Measurements from ENCODE around the gene S1PR2. TPM values are rescaled to one million over a fixed set of nuclear protein-coding genes. Genes with fewer than 3 reads are reported as not detected.

The S1PR2 gene
- total and polyA plus RNA-seq, 4 donors: 6.5 to 32.1 (median 13.0) TPM

GRCh38 chr19:10235003-10235402, 3.9 kb upstream of the S1PR2 start:
- 71 to 85% methylated on average over 4 of the region's 4 CpGs for WGBS, 2 donors
- Histone ChIP-seq H3K27me3 (ENCODE audit: control insufficient read depth in 3 of 3, insufficient read depth in 3 of 3, low read length in 2 of 3) (no peaks in the 10 kb centered on the region), H3K9me3 (ENCODE audit: control insufficient read depth in 4 of 4, insufficient read depth in 3 of 4, low read length in 3 of 4) (no peaks in the 10 kb centered on the region), H3K27ac (ENCODE audit: low read depth in 1 of 2, low read length in 1 of 2) (peak overlapping the region in 1 of 2 donors; percentile 39), H3K9ac (ENCODE audit: insufficient read depth in 1 of 2, low read length in 2 of 2) (no peak overlapping the region), H3K4me3 (no peak overlapping the region), H3K4me1 (ENCODE audit: control insufficient read depth in 5 of 5, insufficient read depth in 5 of 5, low read length in 5 of 5) (peaks cover 0 to 49% (median 29%) of the 10 kb centered on the region in 5 donors), H3K36me3 (ENCODE audit: control insufficient read depth in 4 of 4, insufficient read depth in 4 of 4, low read length in 4 of 4) (peaks cover 0 to 7% (median 0%) of the 10 kb centered on the region in 4 donors)
- DNase-seq (peak in 2 of 3 donors; percentile 24 to 43), ATAC-seq (ENCODE audit: insufficient read depth, low FRiP score) (no peak)
- no peak for TF ChIP-seq CTCF (IDR thresholded peaks at IDR 0.05; ENCODE audit: control extremely low read depth, extremely low read depth)

- H3K27ac ChIP-seq (ENCODE audit: low read depth in 1 of 2, low read length in 1 of 2): no peak overlapping the region
- H3K27me3 ChIP-seq (ENCODE audit: control insufficient read depth in 3 of 3, insufficient read depth in 3 of 3, low read length in 2 of 3): no peaks in the 10 kb centered on the region
- DNase-seq (no peak), ATAC-seq (ENCODE audit: insufficient read depth, low FRiP score) (no peak)
- no peak for TF ChIP-seq CTCF (IDR thresholded peaks at IDR 0.05; ENCODE audit: control extremely low read depth, extremely low read depth)
- no peak overlapping the region for H3K9ac ChIP-seq (ENCODE audit: insufficient read depth in 1 of 2, low read length in 2 of 2)
- 86 to 89% methylated on average over 4 of the region's 4 CpGs for WGBS, 2 donors
- peaks cover 0 to 13% (median 0%) of the 10 kb centered on the region in 4 donors for H3K36me3 ChIP-seq (ENCODE audit: control insufficient read depth in 4 of 4, insufficient read depth in 4 of 4, low read length in 4 of 4)
- no peak overlapping the region for H3K4me3 ChIP-seq
- H3K4me1 ChIP-seq (ENCODE audit: control insufficient read depth in 5 of 5, insufficient read depth in 5 of 5, low read length in 5 of 5): peaks cover 0 to 52% (median 27%) of the 10 kb centered on the region in 5 donors
- H3K9me3 ChIP-seq (ENCODE audit: control insufficient read depth in 4 of 4, insufficient read depth in 3 of 4, low read length in 3 of 4): no peaks in the 10 kb centered on the region
These were observed 2.8 kb upstream of the S1PR2 start for GRCh38 chr19:10233946-10234345.

- Histone ChIP-seq H3K27me3 (ENCODE audit: control insufficient read depth in 3 of 3, insufficient read depth in 3 of 3, low read length in 2 of 3) (no peaks in the 10 kb centered on the region), H3K27ac (ENCODE audit: low read depth in 1 of 2, low read length in 1 of 2) (peak overlapping the region; percentile 22 to 52), H3K4me1 (ENCODE audit: control insufficient read depth in 5 of 5, insufficient read depth in 5 of 5, low read length in 5 of 5) (peaks cover 0 to 56% (median 28%) of the 10 kb centered on the region in 5 donors), H3K36me3 (ENCODE audit: control insufficient read depth in 4 of 4, insufficient read depth in 4 of 4, low read length in 4 of 4) (peaks cover 0 to 17% (median 3%) of the 10 kb centered on the region in 4 donors), H3K9ac (ENCODE audit: insufficient read depth in 1 of 2, low read length in 2 of 2) (peak overlapping the region in 1 of 2 donors; percentile 89), H3K4me3 (no peak overlapping the region), H3K9me3 (ENCODE audit: control insufficient read depth in 4 of 4, insufficient read depth in 3 of 4, low read length in 3 of 4) (no peaks in the 10 kb centered on the region)
- ATAC-seq (ENCODE audit: insufficient read depth, low FRiP score) (no peak), DNase-seq (no peak)
- no peak for TF ChIP-seq CTCF (IDR thresholded peaks at IDR 0.05; ENCODE audit: control extremely low read depth, extremely low read depth)
- 80 to 81% methylated on average over 8 of the region's 8 CpGs for WGBS, 2 donors
These were observed 589 bp upstream of the S1PR2 start for GRCh38 chr19:10231612-10232228.

Data from lung (tissue), 12 donors.